Dedifferentiated amniotic fluid mesenchymal stem cell (primary cell): ENCODE measurements around the gene NHLRC3.
"Not testable (repeated sequence)": the region's sequence is repeated elsewhere in the genome, so short reads cannot be mapped to it uniquely, and the experiment has no call there.

Experiments used
- DNase-seq: peaks from one replicate; pipeline ENCODE4 v3.0.0-alpha.2; 2016; ENCODE audit errors: extremely low spot score

The NHLRC3 gene, protein sequence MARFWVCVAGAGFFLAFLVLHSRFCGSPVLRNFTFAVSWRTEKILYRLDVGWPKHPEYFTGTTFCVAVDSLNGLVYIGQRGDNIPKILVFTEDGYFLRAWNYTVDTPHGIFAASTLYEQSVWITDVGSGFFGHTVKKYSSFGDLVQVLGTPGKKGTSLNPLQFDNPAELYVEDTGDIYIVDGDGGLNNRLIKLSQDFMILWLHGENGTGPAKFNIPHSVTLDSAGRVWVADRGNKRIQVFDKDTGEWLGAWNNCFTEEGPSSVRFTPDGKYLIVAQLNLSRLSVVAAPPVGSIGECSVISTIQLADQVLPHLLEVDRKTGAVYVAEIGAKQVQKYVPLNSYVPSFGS

DNA sequence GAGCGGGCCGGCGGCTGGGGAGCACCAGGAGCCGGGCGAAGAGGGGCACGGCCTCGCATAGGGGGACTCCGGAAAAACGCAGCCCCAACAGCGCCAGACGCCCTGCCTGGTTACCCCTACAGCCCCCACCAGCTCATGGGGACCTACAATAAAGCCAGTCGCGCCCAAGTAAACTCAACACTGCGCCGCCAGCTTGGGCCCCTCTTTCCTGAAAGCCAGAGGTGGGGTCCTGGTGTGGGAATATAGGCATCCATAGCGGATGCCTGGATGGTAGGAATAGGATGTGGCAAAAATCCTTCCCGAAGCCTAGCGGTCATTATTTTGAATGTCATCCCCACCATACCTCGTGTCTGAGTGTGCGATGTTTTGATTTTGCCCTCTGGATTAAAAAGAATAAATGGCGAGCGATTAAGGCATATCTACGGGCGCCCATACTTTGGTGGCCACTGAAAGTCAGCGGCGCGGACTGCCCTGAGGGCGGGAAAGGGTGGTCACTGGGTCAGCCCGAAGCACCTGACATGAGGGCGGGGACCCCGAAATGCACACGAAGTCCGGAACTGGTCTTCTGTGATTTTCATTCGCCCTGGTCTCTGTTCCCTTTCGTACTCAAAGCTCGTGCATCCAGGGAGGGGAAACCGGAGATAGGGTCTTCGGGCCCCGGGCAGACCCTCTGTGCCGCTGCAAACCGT is at the start of gene NHLRC3, which contains the start of gene PROSER1:
TSS of gene NHLRC3 (plus strand) at position 577 of the 689 bp plus-strand sequence. CDS start 184 bp downstream, outside the sequence.
TSS of gene PROSER1 (minus strand) at position 210 of the 689 bp plus-strand sequence. CDS start 847 bp downstream, outside the sequence.
- DNase-seq: peak; percentile 85

DNA sequence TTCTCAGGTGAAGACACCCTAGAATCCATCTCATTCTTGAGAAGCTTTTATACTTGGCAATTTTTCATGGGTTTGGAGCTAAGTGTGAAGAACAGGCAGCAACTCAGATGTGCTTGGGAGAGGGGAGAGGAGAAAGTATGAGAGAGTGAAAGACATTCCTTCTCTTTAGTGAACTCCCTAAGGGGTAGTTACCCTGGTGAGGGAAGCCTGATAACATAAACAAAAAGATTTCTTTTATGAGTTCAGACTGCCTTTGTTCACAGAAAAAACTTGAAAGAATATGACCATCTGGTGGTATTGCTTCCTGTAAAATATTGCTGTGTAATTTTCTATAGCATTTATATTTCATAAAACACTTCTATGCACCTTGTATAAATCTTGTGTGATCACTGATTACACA is 47.6 kb upstream of the NHLRC3 start, which contains the start of gene STOML3:
TSS of gene STOML3 (minus strand) at position 139 of the 400 bp plus-strand sequence. CDS start at position 29, 110 bp downstream.
- no peak for DNase-seq

DNA sequence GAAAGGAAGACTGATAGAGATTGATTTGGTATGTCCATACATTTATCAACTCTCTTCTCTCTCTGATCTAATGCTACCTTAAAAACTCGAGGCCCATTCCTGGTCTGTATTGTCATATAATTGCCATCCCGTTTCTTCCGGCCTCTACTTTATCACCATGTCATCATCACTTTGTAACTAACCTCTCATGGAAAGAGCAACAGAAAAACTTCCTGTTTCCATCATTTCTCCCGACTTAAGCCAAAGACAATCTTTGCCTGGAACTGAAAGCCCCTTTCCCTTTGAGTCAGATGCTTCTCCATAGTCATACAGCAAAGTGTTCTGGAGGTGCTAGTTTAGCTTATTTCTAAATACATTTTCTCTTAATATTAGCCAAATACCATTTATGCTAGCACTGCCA is 44.9 kb upstream of the NHLRC3 start:
- no peak for DNase-seq

DNA sequence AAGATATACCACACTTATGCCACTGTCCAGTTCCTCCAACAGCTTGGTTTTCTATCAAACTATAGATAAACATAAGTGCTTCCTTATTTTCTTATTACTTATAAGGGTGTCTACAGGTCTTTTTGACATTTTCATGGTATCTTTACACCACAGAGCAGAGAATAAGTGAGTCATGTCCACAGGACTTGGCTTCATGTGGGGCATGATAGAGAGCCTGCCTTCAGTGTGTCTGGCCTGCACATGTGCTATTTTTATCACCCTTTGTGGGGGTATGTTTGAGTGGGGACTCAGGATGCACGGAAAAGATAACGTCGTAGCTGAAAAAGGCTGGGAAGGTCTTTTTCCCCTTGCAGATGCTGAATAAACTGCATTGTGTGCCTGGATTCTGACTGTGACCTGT is 39.5 kb upstream of the NHLRC3 start:
- no peak for DNase-seq

DNA sequence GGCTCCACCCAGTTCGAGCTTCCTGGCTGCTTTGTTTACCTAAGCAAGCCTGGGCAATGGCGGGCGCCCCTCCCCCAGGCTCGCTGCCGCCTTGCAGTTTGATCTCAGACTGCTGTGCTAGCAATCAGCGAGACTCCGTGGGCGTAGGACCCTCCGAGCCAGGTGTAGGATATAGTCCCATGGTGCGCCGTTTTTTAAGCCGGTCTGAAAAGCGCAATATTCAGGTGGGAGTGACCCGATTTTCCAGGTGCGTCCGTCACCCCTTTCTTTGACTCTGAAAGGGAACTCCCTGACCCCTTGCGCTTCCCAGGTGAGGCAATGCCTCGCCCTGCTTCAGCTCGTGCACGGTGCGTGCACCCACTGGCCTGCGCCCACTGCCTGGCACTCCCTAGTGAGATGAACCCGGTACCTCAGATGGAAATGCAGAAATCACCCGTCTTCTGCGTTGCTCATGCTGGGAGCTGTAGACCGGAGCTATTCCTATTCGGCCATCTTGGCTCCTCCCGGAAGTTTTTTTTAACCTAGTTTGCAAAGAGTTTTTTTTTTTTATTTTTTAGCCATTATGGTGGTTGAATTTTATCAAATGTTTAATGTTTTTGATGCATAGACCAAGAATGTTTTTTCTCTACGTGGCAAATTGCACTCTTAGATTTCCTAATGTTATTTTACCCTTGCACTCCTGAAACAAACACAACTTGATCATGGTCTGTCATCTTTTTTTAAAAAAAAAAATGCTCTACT is 31.7 kb upstream of the NHLRC3 start:
- not testable (repeated sequence) for DNase-seq

DNA sequence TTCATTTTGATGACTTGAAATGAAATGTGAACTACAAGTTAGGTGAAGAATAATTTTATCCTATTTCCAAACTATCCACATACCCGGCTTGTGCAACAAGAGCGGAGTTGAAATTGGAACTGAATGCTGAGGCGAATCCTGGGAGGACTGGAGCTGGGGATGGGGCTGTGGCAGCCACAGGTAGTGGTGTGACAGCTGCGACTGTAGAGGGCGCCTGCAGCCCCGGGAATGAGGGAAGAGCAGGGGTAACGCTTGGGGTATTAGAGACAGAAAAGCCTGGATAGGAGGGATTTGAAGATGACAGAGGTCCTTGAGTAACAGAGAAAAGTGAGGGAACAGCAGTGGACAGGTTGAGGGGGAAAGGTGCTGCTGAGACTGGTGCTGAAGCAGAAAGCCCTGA is 25.6 kb upstream of the NHLRC3 start:
- DNase-seq: no peak

DNA sequence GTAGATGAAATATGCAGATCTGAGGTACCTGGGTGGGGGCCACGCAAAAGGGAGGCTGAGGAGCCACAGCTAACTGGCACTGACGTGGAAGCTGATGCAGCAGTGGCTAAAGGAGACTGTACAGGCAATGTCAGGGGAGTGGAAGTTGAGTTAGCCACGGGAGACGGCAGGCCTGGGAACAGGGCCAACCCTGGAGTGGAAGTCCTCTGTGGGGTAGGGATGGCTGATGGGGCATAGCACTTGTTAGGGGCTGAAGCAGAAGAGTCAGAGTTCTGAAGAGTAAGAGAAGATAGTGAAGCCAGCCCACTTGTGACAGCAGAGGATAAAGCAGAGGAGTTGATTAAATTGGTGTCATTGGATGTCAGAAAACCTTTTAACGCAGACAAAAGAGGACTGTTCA is 24.8 kb upstream of the NHLRC3 start:
- no peak for DNase-seq

DNA sequence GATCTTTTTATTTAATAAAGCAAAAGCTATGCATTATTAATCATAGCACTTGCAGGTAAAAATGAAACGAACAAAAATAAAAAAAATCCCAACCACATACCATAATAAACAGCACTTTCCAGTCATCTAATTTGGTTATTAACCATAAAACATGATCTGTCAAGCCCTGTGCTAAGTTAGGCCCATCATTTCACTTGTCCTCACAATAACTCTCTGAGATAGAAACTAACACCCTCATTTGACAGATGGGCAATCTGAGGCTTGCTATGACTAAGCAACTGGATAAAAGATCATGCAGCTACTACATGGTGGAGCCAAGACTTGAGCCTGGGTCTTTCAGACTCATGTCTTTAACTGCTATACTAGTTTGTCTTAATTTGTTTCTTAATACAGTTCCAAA is 22.2 kb upstream of the NHLRC3 start:
- no peak for DNase-seq

DNA sequence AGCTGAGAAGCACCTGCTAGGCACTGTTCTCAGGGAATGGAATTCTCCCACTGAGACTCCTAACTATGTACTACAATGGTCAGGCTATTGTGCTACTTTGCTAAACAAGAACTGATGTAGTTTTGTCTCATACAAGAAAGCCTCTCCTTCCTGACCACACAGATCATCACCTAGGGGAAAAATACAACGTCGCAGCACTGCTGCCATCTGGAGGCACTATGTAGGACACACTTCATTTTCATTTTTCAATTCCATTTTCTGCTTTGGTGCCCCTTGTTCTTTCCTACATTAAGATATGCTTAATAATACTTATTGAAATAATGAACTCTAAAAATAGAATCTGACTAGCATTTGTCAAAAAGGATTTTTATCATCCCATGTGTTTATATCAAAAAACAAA is 21.5 kb upstream of the NHLRC3 start:
- DNase-seq: peak; percentile 28

DNA sequence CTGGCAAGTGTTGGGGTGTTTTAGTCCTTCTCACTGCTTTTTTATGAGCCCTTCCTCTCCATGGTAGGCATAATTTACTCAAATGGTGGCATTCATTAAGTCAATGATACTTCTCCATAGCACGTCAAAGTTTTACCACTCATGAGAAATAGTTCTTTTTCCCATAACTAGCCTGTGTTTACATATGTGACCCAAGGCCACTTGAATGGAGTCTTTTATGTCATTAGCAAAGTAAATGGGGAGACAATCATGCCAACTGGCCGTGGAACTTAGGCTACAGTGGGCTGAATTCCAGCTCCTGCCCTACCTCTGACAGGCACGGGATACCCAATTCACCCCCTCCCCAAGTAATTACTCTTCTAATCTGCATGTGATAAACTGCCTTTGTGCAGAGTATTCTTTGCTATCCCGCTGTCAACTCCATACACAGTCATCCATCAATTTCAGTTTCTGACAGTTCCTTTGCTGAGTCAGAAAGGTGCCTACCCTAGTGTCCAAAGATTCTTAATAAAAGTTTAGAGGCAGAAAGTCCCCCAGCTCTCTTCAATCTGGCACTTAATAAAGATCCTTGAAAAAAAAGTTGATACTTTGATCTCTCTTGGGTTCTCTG is 17.3 kb upstream of the NHLRC3 start:
- no peak for DNase-seq

DNA sequence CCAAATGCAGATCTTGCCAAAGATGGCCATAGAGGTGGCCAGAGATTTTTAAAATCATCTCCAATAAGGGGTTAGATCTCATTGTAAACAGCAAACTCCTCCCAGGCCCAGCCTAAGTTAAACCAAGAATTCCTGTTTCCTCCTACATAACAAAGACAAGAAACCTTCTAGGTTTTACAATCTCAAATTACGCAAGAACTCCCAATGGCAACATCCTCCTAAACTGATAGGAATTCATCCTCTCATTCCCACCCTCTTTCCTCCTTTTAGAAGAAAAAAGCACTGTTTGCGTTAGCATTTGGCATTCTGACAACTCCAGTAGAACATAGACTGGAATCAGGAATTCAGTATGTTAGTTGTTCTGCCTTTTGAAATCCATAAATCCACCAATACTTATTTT is 14.9 kb upstream of the NHLRC3 start:
- DNase-seq: no peak

DNA sequence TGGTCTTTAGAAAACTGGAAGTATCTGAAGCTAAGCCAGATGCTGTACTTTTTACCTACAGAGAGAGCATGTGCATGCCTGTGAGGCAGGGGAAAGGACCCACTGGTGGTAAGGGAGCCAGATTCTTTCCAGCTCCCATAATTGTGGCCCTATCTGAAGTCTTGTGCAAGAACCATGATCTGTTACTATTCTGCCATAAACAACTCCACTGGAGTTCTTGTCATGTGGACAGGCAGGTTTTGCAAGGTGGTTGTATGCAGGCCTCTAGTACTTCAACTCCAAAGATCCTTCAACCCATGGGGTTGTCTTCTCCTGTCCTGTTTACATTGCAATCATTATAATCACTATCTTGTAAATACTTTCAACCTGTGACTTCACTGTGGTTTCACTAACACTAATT is 14.5 kb upstream of the NHLRC3 start:
- DNase-seq: no peak

DNA sequence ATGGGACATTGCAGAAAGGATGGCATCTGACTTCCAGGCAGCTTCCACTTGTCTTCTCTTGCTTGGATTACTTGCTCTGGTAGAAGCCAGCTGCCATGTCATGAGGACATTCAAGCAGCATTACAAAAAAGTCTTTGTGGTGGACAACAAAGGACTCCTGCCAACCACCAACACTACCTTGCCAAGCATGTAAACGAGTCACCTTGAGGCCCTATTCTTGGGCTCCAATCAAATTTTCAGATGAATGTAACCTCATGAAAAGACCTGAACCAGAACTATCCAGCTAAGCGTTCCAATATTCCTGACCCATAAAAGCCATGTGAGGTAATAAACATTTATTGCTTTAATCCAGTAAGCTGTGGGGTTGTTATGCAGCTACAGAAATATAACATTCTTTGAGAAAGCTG is 12.8 kb upstream of the NHLRC3 start:
- no peak for DNase-seq

DNA sequence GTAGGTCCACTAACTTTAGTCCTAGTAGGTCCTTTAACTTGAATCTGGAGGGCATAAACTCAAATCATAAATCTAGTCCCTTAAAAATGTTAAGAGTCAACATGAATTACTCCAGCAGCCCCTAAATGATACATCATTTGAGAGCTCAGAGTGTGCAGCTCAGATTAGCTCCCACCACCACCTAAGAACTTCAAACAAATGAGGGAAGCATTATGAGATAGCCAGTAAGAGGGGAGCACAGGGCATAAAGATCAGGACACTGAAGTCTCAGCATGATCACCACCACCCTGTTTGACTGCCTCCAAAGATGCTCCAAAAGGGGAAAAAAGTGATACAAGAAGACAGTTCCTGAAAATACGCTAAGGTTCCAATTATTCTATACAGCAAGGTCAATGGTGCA is 6.1 kb upstream of the NHLRC3 start:
- DNase-seq: no peak

DNA sequence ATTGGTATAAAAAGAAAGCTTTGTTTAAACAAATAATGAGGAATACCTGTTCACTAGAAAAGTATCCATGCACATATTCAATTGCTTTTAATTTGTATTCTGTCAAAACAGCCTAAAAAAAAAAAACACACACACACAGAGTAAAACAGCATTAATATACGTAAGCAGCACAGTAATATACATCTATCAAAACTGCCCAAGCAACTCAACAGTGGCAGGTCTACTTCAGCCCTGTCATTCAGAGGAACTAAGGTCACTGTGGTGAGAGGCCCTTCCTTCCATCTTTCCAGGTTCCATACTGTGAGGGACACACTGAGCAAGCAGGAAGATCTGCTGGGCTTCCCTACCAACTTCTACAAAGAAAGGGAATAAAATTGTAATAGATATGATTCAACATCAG is 4.2 kb upstream of the NHLRC3 start:
- DNase-seq: no peak

DNA sequence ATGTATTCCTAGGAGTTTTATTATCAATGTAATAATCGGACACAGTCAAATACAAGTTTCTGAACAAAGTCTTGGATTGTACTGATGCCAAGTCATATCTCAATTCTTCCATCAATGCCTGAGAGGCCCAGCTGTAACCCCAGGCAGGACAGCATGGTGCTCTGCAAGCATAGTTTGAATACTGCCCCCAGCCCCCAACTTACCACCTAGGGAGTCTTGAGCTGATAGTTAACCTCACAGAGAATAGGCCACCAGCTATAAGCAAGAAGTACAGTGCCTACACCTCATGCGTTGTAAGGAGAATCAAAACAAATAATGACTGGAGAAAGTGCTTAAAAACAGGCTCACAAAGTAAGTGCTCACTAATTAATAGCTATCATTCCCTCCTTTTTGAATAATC is 3.1 kb upstream of the NHLRC3 start:
- DNase-seq: no peak

DNA sequence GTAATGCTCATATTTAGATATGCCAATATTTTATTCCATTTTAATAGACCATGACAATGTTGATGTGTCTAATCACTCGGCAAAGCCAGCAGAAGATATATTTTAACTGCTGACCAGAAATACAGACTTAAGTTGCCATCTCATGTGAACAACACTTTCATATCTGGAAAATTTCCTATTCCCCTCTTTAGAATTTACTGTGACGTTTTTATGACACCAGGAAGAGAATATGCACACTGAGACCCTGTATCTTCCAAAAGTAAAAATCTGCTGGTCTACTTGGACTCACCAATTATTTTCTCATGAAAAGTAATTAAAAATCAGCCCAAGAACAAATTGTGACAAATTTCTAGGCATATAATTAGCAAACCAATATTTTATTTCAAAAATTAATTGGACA is 2.5 kb upstream of the NHLRC3 start:
- no peak for DNase-seq

DNA sequence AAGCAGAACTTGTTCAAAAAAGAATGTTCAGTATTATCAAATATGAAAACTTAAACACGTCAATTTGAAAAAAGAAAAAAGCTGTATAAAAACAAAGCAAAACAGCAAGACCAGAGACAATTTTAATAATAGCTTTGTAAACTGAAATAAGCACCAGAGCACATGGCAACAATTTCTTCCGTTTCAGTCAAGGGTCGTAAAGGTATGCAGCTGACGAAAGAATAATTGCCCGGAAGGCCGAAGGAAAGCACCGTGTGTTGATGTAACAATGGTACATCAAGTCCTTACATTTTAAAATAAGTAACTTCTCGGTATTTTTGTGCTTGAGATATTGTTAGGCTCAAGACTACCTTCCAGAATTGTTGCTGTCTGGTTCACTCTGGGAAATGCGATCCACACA is 2.0 kb upstream of the NHLRC3 start:
- no peak for DNase-seq

DNA sequence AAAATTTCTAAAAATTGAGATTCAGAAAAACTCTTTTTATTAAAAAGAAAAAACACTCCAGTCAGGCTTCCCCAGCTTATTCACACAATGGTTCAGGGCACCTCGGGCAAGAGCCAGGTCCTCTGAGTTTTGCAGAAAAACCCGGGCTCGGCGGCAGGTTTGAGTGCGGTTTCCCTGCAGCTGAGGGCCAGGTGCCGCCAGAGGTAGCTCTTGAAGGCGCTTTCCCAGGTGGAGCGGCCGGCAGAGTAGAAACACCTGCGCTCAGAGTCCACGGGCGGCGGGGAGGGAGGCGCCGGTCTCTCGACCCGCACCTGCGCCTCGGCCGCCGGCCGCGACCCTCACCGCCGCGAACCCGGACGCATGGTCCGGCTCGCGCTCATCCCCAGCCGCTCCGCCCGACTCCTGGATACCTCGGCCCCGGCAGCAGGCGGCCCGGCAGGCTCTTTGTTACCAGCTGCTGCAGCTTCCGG is 811 bp upstream of the NHLRC3 start:
- no peak for DNase-seq

DNA sequence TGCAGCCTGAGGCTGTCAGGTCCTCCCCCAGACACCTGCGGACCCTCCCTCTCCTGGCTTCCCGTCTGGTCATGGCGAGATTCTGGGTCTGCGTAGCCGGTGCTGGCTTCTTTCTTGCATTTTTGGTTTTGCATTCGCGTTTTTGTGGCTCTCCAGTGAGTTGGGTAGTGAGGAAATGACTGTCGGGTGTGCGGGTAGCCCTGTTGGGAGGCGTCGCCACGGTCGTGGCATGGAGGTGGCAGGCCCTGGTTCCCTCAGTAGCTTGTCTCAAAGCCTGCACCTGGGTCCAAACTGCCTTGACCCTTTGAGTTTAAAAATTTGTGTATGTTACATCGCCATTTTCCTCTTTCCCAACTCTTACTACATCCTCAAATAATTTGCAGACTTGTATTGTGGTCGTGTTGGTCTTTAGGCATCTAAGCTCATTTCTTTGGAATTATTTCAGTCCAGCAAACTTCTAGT is 344 bp downstream of the NHLRC3 start:
- DNase-seq: peak; percentile 20

DNA sequence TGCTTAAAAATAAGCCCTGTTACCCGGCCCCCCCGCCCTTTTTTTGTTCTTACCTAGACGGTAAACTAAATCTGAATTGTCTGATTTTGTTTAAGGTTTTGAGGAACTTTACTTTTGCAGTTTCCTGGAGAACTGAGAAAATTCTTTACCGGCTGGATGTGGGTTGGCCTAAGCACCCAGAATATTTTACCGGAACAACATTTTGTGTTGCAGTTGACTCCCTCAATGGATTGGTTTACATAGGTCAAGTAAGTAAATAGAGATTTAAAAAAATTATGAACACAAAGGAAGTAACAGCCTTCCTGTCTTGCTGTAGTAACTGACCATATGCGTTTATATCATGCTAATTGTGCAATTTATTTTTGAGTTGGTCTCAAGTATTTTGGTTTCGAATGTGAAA is 785 bp downstream of the NHLRC3 start:
- DNase-seq: no peak

DNA sequence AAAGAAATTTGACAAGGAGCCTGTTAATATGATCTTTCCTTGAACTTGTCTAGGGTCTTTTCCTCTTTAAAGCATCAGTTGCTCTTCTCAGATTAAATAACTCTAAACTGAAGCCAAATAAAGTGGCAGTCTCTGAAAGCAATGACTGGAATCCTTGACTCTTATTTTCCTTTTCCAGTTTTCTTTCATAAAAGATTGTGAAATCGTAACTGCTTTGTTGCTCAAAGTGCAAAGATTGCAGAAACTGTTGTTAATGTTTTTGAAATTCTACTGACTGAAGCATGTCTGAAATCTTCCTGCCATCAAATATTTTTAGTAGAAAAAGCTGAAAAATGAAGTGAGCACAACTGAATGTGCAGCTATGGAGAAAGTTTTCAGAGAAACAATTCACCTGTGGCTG is 1.9 kb downstream of the NHLRC3 start:
- no peak for DNase-seq
